Ovary (tissue), 9 donors: ENCODE results near the gene PRDX5. TPM values are rescaled to one million over a fixed set of nuclear protein-coding genes. Genes with fewer than 3 reads are reported as not detected.
A peak's percentile ranks its signal among the peaks of the same experiment; 100 is the strongest.

Experiments used
- DNase-seq, 5 donors: peaks; one replicate each; pipeline ENCODE4 v3.0.0-alpha.2; 2019 to 2020
- H3K27ac ChIP-seq, 2 donors: fragments of 200-600 bp; one replicate each; pipeline versions ENCODE4 v1.5.1 to v1.8.0; 2019 to 2022
- H3K27me3 ChIP-seq: fragments of 200-600 bp; one replicate; pipeline ENCODE4 v1.8.0; 2022
- H3K36me3 ChIP-seq: fragments of 200-600 bp; sonication (generic); one replicate; pipeline ENCODE4 v1.5.1; 2019
- H3K4me1 ChIP-seq: one replicate; pipeline ENCODE4 v1.8.1; 2013; ENCODE audit warnings: mild to moderate bottlenecking, moderate library complexity; ENCODE audit not compliant: insufficient read depth
- H3K4me3 ChIP-seq: fragments of 200-600 bp; sonication (generic); one replicate; pipeline ENCODE4 v1.5.1; 2017
- H3K9me3 ChIP-seq, 2 donors: fragments of 200-600 bp in 1 of 2; sonication (generic) in 1 of 2; one replicate each; pipeline versions ENCODE4 v1.5.1 to v1.8.1; 2013 to 2019; ENCODE audit warnings: mild to moderate bottlenecking in 1 of 2, moderate library complexity in 1 of 2
- CTCF ChIP-seq, 3 donors: fragments of 450-650 bp in 2 of 3; fragments of 200-600 bp in 1 of 3; IDR thresholded peaks; one replicate each; pipeline versions ENCODE4 v1.5.1 to v1.8.0; 2016 to 2022; ENCODE audit warnings: antibody characterized with exemption in 3 of 3, mild to moderate bottlenecking in 1 of 3
- EP300 ChIP-seq: sonication (generic); formaldehyde crosslinking; IDR thresholded peaks from one replicate; pipeline ENCODE4 v1.6.1; 2017; ENCODE audit warnings: antibody characterized with exemption
- POLR2A ChIP-seq: fragments of 450-650 bp; IDR thresholded peaks from one replicate; pipeline ENCODE4 v1.6.1; 2017; ENCODE audit warnings: antibody characterized with exemption, mild to moderate bottlenecking, moderate library complexity
- WGBS, 3 donors: extraction: QIAGEN DNeasy Blood & Tissue Kit in 1 of 3; methylation state at CpG; one replicate each; pipeline versions ENCODE4 v1.1.5 to v1.1.7; 2013 to 2017; 5-methylcytosine and 5-hydroxymethylcytosine counted together
- intact Hi-C, 4 donors: fragments of 100-400 bp; cut with DNase I; formaldehyde crosslinking; loops; one replicate each; pipeline versions ENCODE4 v1.11.0 to v1.15.1; 2022 to 2023
- polyA plus RNA-seq, 2 donors: library from polyadenylated mRNA; stranded (reverse); fragments of 200-250 nt in 1 of 2; fragments of 350-450 nt in 1 of 2; fragmentation: Illumina TruSeq in 1 of 2; extraction: RNeasy Lipid Tissue Mini Kit (QIAGEN cat#74804) in 1 of 2; gene quantifications; one replicate each; pipeline ENCODE4 v1.2.3, GENCODE V29; 2013 to 2014
- total RNA-seq, 7 donors: library from RNA; depleted of rRNA in 2 of 7; stranded (reverse); fragments of >200 nt in 2 of 7; fragmentation: NEBNext Ultra II Directional in 3 of 7; extraction: Animal tissue kit (Norgen Biotek cat#: 25700) in 3 of 7; gene quantifications; one replicate each; pipeline versions ENCODE4 v1.1.0 to v1.2.4, GENCODE V29; 2016 to 2023
- donor health status: DM: no; HTN: no; CAD: no; lungs with moderate emphysema.
- donor health status: DM: no; HTN: no; CAD: no.
- donor health status: Bipolar disorder and iron deficiency.
- donor health status: DM: yes; HTN: yes; CAD: no.
- donor health status: DM: no; HTN: no; CAD: no.
- donor health status: DM: yes; HTN: yes; CAD: no.

PRDX5 gene
- total and polyA plus RNA-seq, 9 donors: 160 to 400 (median 225) TPM

GRCh38 chr11:64358536-64358906, 40.6 kb downstream of the PRDX5 start:
- intact Hi-C loops: loop anchor here in 1 of 4 donors (5.0 kb wide), 1 partner anchor 41 kb away; the partner anchor contains the start of genes PRDX5 and TRMT112
- Histone ChIP-seq H3K27me3 (no peaks in the 10 kb centered on the region), H3K4me3 (peak overlapping the region; percentile 55), H3K4me1 (peaks cover 15% of the 10 kb centered on the region), H3K9me3 (no peaks in the 10 kb centered on the region), H3K36me3 (no peaks in the 10 kb centered on the region), H3K27ac (peak overlapping the region; percentile 59 to 68)
- TF ChIP-seq EP300 (no peak), POLR2A (no peak), CTCF (IDR thresholded peaks at IDR 0.05) (no peak)
- 12 to 19% (median 15%) methylated on average over 7 of the region's 7 CpGs for WGBS, 3 donors
- no peak for DNase-seq

GRCh38 chr11:64358907-64359711, 41.2 kb downstream of the PRDX5 start, which contains the start of gene RPS6KA4:
RPS6KA4 (plus strand) TSS chr11:64359162; CDS start chr11:64359236, 74 bp downstream.
- Histone ChIP-seq H3K4me1 (peaks cover 15% of the 10 kb centered on the region), H3K36me3 (no peaks in the 10 kb centered on the region), H3K27me3 (no peaks in the 10 kb centered on the region), H3K9me3 (no peaks in the 10 kb centered on the region), H3K4me3 (peak within 1 kb of the TSS; percentile 55), H3K27ac (peak within 1 kb of the TSS; percentile 59 to 68)
- WGBS, 3 donors: 0 to 1% (median 1%) methylated on average over 66 to 70 of the region's 70 CpGs
- peak; percentile 60 to 76 (median 65) for DNase-seq
- no peak for TF ChIP-seq EP300
- peak in 1 of 3 donors; percentile 28 for TF ChIP-seq CTCF (IDR thresholded peaks at IDR 0.05)
- peak; percentile 15 for TF ChIP-seq POLR2A
- intact Hi-C loops: loop anchor here in 1 of 4 donors (5.0 kb wide), 1 partner anchor 42 kb away; the partner anchor contains the start of genes PRDX5 and TRMT112

GRCh38 chr11:64359712-64360445, 42.0 kb downstream of the PRDX5 start:
- Histone ChIP-seq H3K27me3 (no peaks in the 10 kb centered on the region), H3K4me3 (peak overlapping the region; percentile 55), H3K9me3 (no peaks in the 10 kb centered on the region), H3K27ac (peak overlapping the region in 1 of 2 donors; percentile 68), H3K4me1 (peaks cover 15% of the 10 kb centered on the region), H3K36me3 (no peaks in the 10 kb centered on the region)
- WGBS, 3 donors: 64 to 72% (median 66%) methylated on average over 38 of the region's 38 CpGs
- TF ChIP-seq CTCF (IDR thresholded peaks at IDR 0.05): no peak
- no peak for TF ChIP-seq POLR2A
- no peak for TF ChIP-seq EP300
- intact Hi-C loops: loop anchor here in 1 of 4 donors (5.0 kb wide), 1 partner anchor 43 kb away; the partner anchor contains the start of genes PRDX5 and TRMT112
- DNase-seq: no peak

GRCh38 chr11:64360448-64360921, 42.6 kb downstream of the PRDX5 start:
- Histone ChIP-seq H3K27ac (no peak overlapping the region), H3K36me3 (no peaks in the 10 kb centered on the region), H3K27me3 (no peaks in the 10 kb centered on the region), H3K4me1 (peaks cover 13% of the 10 kb centered on the region), H3K4me3 (no peak overlapping the region), H3K9me3 (no peaks in the 10 kb centered on the region)
- TF ChIP-seq POLR2A (no peak), CTCF (IDR thresholded peaks at IDR 0.05) (no peak), EP300 (no peak)
- DNase-seq: no peak
- intact Hi-C loops: no loop called here
- 78 to 88% (median 82%) methylated on average over 13 of the region's 13 CpGs for WGBS, 3 donors
